ENCODE data around the gene VPS51.

DNA sequence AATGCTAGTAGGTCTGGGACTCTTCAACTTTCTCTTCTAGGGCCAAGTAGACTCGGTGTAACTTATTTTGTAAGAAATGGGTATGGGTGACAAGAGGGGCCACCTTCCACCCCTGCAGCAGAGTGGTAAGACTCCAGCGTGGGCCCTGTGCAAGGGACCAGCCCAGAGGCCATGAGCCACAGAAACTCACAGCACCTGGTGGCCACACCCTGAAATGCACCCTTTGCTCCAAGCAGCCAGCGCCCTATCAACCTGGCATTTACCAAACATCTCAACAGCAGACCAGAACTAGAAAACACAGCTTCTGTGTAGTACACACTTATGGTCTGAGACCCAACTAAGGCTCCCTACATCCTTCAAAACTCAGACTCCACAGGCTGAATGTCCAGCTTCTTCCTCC, 17.9 kb upstream of the VPS51 start:
- TF ChIP-seq EZH2 (IDR thresholded peaks at IDR 0.05; ENCODE audit: borderline replicate concordance, insufficient read depth, low read length, poor library complexity, severe bottlenecking) (no peak), CTCF (IDR thresholded peaks at IDR 0.05; ENCODE audit: poor library complexity, severe bottlenecking) (peak; percentile 36), EP300 (conservative IDR thresholded peaks at IDR 0.05; ENCODE audit: poor library complexity, severe bottlenecking) (no peak)

Data from neural cell (in vitro differentiated cells).